Left ventricle myocardium inferior (tissue), 1 donor: ENCODE measurements around the gene PRR14. TPM values are rescaled to one million over a fixed set of nuclear protein-coding genes. Genes with fewer than 3 reads are reported as not detected.

Experiments used
- DNase-seq: peaks from one replicate; pipeline ENCODE4 v3.0.0-alpha.2; 2020
- H3K27ac ChIP-seq: fragments of 200-600 bp; replicated peaks from 2 replicates; pipeline ENCODE4 v1.8.0; 2021
- H3K27me3 ChIP-seq: fragments of 200-600 bp; 2 replicates; pipeline ENCODE4 v1.8.0; 2021; ENCODE audit warnings: low read depth
- H3K36me3 ChIP-seq: fragments of 200-600 bp; 2 replicates; pipeline ENCODE4 v1.8.0; 2021
- H3K4me1 ChIP-seq: fragments of 200-600 bp; 2 replicates; pipeline ENCODE4 v1.8.0; 2021
- H3K4me3 ChIP-seq: fragments of 200-600 bp; 2 replicates; pipeline ENCODE4 v1.8.0; 2021; ENCODE audit warnings: mild to moderate bottlenecking, moderate library complexity
- H3K9me3 ChIP-seq: fragments of 200-600 bp; replicated peaks from 2 replicates; pipeline ENCODE4 v1.8.0; 2021
- intact Hi-C: fragments of 100-400 bp; cut with micrococcal nuclease; formaldehyde crosslinking; loops from one replicate; pipeline ENCODE4 v1.11.0; 2022
- long read RNA-seq: library from polyadenylated mRNA; unstranded; transcript quantifications from one replicate; pipeline ENCODE4 v2.0.0, GENCODE V29; 2021
- total RNA-seq: library from RNA; stranded (reverse); fragmentation: NEBNext Ultra II Directional; extraction: Animal tissue kit (Norgen Biotek cat#: 25700); gene quantifications from one replicate; pipeline ENCODE4 v1.2.1, GENCODE V29; 2021
- TF ChIP-seq, protein P1 (sequence below): fragments of 200-600 bp; IDR thresholded peaks from 2 replicates; pipeline ENCODE4 v1.8.0; 2021; ENCODE audit warnings: antibody characterized with exemption, mild to moderate bottlenecking, borderline replicate concordance
- donor health status: DM: no; HTN: yes; CAD: no; lungs with severe emphysema.

Gene PRR14
- 15.4 TPM for total RNA-seq
- long read RNA-seq, partial matches to known transcripts = 2 of 5 reads
- long read RNA-seq, other reads (novel, unspliced or antisense) = 3 of 5 reads

- Histone ChIP-seq H3K27ac (peak within 1 kb of the TSS; percentile 96), H3K36me3 (peaks cover 32% of the 10 kb centered on the region), H3K27me3 (no peaks in the 10 kb centered on the region), H3K9me3 (no peaks in the 10 kb centered on the region), H3K4me1 (peaks cover 29% of the 10 kb centered on the region), H3K4me3 (peak within 1 kb of the TSS; percentile 90)
- TF ChIP-seq, protein P1, sequence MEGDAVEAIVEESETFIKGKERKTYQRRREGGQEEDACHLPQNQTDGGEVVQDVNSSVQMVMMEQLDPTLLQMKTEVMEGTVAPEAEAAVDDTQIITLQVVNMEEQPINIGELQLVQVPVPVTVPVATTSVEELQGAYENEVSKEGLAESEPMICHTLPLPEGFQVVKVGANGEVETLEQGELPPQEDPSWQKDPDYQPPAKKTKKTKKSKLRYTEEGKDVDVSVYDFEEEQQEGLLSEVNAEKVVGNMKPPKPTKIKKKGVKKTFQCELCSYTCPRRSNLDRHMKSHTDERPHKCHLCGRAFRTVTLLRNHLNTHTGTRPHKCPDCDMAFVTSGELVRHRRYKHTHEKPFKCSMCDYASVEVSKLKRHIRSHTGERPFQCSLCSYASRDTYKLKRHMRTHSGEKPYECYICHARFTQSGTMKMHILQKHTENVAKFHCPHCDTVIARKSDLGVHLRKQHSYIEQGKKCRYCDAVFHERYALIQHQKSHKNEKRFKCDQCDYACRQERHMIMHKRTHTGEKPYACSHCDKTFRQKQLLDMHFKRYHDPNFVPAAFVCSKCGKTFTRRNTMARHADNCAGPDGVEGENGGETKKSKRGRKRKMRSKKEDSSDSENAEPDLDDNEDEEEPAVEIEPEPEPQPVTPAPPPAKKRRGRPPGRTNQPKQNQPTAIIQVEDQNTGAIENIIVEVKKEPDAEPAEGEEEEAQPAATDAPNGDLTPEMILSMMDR = peak; percentile 44
- DNase-seq = peak; percentile 100
- intact Hi-C loops = no loop called here
Measured at GRCh38 chr16:30650369-30651123, at the start of gene PRR14. TSS of gene PRR14 (plus strand) at chr16:30650960. CDS start at chr16:30651646, 686 bp downstream.

- peak overlapping the region; percentile 7 for H3K27ac ChIP-seq
- TF ChIP-seq, protein P1 = no peak
- H3K4me1 ChIP-seq = peaks cover 20% of the 10 kb centered on the region
- no peak for DNase-seq
- peaks cover 40% of the 10 kb centered on the region for H3K36me3 ChIP-seq
- no peak overlapping the region for H3K4me3 ChIP-seq
- intact Hi-C loops = no loop called here
- peaks cover 3% of the 10 kb centered on the region for H3K9me3 ChIP-seq
- no peaks in the 10 kb centered on the region for H3K27me3 ChIP-seq
Measured at GRCh38 chr16:30601966-30602365, 48.8 kb upstream of the PRR14 start.

DNA sequence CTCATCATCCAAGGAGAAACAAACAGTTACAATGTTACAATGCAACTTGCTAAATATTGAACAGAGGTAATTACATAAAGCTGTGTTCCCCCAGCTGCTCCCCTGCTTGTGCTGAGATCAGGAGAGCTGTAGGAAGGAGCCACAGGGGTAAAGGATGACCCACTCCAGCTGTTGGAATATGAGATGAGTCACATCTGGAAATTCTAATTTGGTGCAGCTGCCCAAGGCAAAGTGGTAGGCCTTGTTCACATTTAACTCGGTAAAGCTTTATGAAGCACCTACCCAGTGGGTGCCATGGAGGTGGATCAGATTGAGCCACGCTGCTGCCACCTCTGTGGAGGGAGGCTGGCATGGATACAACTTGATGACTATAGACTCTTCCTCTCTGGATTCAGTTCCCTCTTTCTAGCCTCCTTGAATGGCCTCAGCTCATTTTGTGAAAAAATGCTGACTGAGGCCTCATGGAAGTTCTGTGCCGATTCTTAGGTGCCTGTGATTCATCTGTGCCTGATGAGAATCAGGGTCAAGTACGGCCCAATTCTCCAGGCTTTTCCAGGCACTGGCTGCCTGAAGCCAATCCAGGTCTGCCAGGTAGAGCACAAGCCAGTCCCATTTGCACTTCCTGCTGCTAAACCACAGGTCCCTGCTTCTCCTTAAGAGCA is 48.0 kb upstream of the PRR14 start:
- peaks cover 3% of the 10 kb centered on the region for H3K9me3 ChIP-seq
- no peak for DNase-seq
- peak overlapping the region; percentile 25 for H3K27ac ChIP-seq
- H3K27me3 ChIP-seq = no peaks in the 10 kb centered on the region
- H3K36me3 ChIP-seq = peaks cover 47% of the 10 kb centered on the region
- peaks cover 20% of the 10 kb centered on the region for H3K4me1 ChIP-seq
- TF ChIP-seq, protein P1 = no peak
- intact Hi-C loops = no loop called here
- no peak overlapping the region for H3K4me3 ChIP-seq

DNA sequence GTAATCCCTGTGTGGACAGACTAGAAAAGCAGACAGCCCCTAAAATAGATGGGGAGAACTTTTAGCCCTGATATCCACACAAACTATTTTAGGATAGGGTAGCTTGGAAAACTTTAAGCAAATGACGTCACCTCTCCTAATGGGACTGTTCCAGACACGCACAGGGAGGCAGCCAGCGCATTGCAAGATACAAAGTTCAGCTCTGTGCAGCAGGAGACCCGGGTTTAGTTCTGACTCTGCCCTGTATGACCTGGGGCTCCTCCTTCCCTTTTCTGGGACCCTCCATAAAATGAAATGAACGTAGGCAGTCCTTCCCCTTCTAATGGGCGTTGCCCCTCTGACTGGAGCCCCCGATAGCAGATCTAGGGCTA is 46.8 kb upstream of the PRR14 start:
- peaks cover 28% of the 10 kb centered on the region for H3K4me1 ChIP-seq
- DNase-seq = no peak
- peaks cover 3% of the 10 kb centered on the region for H3K9me3 ChIP-seq
- TF ChIP-seq, protein P1 = no peak
- H3K27ac ChIP-seq = peak overlapping the region; percentile 25
- intact Hi-C loops = no loop called here
- peaks cover 50% of the 10 kb centered on the region for H3K36me3 ChIP-seq
- H3K4me3 ChIP-seq = no peak overlapping the region
- H3K27me3 ChIP-seq = no peaks in the 10 kb centered on the region

- intact Hi-C loops = no loop called here
- Histone ChIP-seq H3K9me3 (peaks cover 3% of the 10 kb centered on the region), H3K4me1 (peaks cover 33% of the 10 kb centered on the region), H3K27me3 (no peaks in the 10 kb centered on the region), H3K27ac (peak overlapping the region; percentile 25), H3K4me3 (no peak overlapping the region), H3K36me3 (peaks cover 50% of the 10 kb centered on the region)
- DNase-seq = no peak
- TF ChIP-seq, protein P1 = no peak
Measured at GRCh38 chr16:30604316-30604947, 46.3 kb upstream of the PRR14 start.
